ENCODE data around the gene CACNB3.
"Not testable (repeated sequence)": the region's sequence is repeated elsewhere in the genome, so short reads cannot be mapped to it uniquely, and the experiment has no call there.

CACNB3 gene

DNA sequence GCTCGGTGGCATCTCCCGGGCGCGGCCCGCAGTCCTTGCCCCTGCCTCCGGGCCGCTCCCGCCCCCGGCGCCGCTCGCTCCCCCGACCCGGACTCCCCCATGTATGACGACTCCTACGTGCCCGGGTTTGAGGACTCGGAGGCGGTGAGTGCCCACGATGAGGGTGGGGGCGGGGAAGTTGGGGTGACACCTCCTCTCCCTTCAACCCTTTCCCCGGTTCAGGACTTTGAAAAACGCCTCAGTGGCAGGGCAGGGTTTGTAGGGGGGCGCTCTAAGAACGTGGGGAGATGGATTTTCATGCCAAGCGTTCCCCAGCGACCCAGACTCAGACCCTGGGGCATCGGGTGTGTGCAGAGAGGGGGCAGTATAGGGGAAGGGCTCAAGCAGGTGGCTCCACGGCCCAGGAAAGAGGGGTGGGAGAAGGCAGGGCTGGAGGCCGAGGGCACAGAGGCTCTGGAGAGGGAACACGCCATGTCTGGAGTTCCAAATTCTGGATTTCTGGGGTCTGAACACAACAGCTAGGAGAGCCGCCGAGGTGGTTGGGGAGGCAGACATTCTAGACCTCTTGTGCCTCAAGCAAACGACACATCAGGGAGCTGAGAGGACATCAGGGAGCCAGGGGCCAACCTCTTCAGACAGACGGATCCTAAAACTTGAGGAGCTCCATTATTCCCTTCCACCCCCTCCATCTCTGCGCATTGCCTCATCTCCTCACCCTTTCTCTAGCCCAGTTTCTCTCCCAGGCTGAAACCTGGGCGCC lies 715 bp downstream of the CACNB3 start:
- no peak for DNase-seq

GRCh38 chr12:48819986-48820725 lies 1.9 kb downstream of the CACNB3 start:
- DNase-seq = peak; percentile 22 to 55 (median 34)

GRCh38 chr12:48822139-48822538 lies 3.8 kb downstream of the CACNB3 start:
- no peak for DNase-seq

- no peak for DNase-seq
Observed at GRCh38 chr12:48822711-48823110, 4.4 kb downstream of the CACNB3 start.

GRCh38 chr12:48823281-48823680 lies 5.0 kb downstream of the CACNB3 start:
- DNase-seq = no peak

GRCh38 chr12:48824112-48824511 lies 5.8 kb downstream of the CACNB3 start:
- no peak for DNase-seq

DNA sequence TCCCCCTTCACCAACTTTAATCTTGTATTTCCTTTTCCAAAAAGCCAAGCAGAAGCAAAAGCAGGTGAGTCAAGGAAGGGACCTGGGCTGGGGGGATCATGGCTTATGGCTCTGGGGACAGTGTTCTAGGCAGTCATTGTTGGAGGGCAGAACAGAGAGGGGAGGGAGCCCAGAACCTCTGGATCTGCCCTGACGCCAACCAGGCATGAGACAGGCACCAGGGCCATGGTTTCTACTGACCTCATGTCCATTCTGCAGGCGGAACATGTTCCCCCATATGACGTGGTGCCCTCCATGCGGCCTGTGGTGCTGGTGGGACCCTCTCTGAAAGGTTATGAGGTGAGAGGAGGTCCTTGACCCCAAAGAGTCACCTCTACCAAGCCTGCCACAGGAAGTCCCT lies 6.6 kb downstream of the CACNB3 start:
- no peak for DNase-seq

DNA sequence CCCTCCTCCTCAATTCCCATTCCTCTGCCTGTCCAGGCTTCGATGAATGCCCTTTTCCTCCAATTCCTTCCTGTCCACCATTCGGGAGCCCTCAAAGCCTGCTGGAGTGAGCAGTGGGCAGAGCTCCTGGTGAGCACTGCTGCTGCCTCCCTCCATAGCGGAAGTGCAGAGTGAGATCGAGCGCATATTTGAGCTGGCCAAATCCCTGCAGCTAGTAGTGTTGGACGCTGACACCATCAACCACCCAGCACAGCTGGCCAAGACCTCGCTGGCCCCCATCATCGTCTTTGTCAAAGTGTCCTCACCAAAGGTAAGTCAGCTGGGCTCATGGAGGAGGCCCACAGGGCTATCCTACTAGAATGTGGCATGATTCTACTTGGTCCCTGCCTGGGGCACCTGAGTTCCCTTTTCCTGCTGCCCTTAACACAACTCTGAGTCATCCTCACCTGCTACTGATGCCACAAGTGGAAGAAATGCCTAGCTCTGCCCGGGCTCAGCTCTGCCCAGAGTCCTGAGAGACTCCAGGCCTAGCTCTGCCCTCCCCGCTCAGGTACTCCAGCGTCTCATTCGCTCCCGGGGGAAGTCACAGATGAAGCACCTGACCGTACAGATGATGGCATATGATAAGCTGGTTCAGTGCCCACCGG lies 8.0 kb downstream of the CACNB3 start:
- no peak for DNase-seq

- no peak for DNase-seq
Observed at GRCh38 chr12:48827026-48827425, 8.7 kb downstream of the CACNB3 start.

- no peak for DNase-seq
Observed at GRCh38 chr12:48827513-48828096, 9.3 kb downstream of the CACNB3 start.

GRCh38 chr12:48828293-48828692 lies 10.0 kb downstream of the CACNB3 start:
- DNase-seq = no peak

- DNase-seq = no peak
Observed at GRCh38 chr12:48828841-48829575, 10.7 kb downstream of the CACNB3 start.

GRCh38 chr12:48831257-48831656 lies 13.0 kb downstream of the CACNB3 start:
- DNase-seq = no peak

DNA sequence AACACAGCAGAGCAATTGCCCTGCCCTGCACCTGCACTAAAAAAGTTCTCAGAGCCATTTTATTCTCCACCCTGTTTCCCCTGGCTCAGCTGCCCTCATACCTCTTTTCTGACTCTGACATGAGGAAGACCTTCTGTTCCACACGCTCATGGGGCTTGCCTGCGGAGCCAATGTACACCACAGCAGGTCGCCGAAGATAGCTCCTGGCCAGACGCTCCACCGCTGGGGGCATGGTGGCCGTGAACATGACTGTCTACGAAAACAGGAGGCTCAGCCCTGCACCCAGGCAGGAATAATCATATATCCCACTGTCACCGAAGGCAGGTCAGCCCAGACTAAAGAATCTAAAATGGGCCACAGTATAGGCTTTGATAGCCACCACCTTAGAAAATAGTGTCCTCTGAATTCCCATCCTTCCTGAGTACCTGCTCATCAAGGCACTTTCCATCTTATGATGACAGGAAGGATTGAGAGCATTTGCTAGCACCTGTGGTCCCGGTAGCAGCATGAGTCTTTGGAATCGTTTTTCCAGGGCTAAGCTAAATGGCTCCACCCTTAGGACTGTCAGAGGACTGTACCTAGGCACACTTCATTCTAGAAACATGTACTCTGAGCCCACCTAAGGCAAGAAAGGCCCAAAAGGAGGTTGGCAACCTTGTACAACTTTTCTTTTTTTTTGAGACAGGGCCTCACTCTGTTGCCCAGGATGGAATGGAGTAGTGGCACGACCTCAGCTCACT lies 14.2 kb downstream of the CACNB3 start:
- no peak for DNase-seq

DNA sequence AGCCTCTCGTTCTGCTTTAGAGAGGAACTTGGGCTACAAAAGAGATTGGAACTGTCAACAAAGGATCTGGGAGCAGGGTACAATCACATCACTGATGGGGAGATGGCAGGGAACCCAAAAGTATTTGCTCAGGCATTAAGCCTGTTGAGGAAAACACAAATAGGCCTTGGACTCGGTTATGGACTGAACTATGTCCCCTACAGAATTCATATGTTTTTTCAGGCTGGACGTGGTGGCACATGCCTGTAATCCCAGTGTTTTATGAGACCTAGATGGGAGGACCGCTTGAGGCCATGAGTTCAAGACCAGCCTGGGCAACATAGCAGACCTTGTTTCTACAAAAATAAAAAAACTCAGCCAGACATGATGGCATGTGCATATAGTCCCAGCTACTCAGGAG lies 19.8 kb downstream of the CACNB3 start:
- no peak for DNase-seq

- DNase-seq = not testable (repeated sequence)
Observed at GRCh38 chr12:48842021-48842420, 23.7 kb downstream of the CACNB3 start.

- DNase-seq = peak; percentile 96 to 98 (median 98)
Observed at GRCh38 chr12:48851883-48852733, 33.8 kb downstream of the CACNB3 start, which contains the start of gene DDX23. TSS of gene DDX23 (minus strand) at chr12:48852163. CDS start at chr12:48845782, 6,381 bp downstream.

DNA sequence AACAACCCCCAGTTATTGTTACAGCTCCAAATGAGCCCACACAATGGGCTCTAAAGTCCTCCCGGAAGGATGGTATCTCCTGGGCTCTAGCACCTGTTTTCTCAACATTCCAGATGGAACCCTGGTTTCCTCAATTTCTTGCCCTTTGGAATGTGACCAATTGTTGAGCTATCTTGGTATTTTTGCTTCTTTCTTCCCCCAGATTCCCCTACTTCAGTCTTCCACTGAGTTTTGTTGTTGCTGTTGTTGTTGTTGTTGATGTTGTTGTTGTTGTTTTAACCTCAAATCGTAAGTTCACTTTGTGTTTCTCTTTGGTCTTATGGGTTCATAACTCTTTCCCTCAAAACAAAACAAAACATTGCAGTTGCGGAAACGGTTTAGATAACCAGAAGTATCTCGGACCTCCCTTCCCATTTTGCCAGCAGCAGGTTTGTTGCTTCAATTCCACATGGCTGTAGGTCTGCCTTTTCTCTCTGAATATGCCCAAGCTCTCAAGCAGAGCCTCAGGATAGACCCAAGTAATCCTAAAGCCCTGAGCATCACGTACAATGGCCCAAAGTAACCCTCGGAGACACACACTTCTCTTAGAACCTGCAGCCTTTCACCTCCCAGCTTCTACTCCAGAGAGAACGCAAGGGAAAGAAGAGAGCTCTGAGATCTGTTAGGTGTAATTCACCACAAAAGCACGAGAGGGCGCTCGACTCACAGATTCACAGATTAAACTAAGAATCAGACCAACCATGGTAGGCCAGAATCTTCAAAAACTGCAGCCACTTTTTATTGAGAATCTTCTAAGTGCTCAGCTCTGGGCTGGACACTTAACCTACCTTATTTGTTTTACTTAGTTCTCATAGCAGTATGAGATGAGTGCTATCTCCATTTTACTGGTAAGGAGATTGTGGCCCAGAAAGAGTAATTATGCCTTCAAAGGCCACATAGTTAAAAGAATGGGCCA lies 34.7 kb downstream of the CACNB3 start:
- peak; percentile 92 to 98 (median 92) for DNase-seq

DNA sequence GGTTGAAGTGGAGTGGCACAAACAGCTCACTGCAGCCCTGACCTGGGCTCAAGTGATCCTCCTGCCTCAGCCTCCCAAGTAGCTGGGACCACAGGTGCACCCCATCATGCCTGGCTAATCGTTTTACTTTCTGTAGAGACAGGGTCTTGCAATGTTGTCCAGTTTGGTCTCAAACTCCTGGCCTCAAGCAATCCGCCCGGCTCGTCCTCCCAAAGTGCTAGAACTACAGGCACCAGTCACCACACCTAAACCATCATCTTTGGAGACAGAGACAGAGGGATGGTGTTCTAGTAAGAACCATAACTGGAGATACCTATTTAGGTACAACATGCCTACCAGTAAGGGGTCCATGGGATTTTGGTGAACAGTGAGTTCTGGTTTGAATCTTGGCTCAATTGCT lies 36.2 kb downstream of the CACNB3 start:
- no peak for DNase-seq
